ENCODE results near the gene MFAP3L.
"Not testable (repeated sequence)": the region's sequence is repeated elsewhere in the genome, so short reads cannot be mapped to it uniquely, and the experiment has no call there.

Gene MFAP3L

GRCh38 chr4:170026253-170027021 lies at the start of gene MFAP3L:
Gene MFAP3L (minus strand): TSS chr4:170026395. CDS start chr4:170005877, 20,518 bp downstream.
- DNase-seq = peak; percentile 85

GRCh38 chr4:170071196-170071595 lies 45.0 kb upstream of the MFAP3L start:
- no peak for DNase-seq

DNA sequence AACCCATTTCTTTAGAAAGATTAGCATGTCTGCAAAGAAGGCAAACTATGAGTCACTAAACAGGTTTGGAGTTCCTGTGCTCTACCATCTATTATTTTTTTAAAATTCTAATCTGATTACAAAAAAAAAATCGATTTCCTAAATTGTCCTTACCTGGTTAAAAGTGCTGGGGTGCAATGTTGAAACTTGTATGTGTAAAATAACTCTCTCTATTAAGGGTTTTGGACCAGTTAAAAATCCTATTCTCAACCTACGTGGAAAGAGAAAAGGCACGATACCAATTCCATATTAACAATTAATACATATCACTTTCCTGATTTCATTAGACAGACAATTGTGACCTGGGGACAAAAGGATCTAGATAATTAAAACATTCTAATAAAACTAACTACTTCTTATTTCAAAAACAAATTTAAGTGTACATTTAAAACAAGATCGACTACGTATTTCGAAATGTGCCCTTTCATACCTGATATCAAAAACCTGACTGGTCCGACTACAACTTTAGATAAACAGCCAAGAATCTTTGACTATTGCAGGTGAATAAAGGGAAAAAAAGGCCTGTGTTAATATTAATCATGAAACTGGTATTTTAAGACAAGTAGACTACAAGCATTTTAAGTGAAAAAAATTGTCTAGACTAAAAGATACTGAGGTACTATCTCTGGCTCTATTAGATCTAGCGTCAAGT lies 42.4 kb upstream of the MFAP3L start:
- DNase-seq = no peak

- DNase-seq = no peak
Measured at GRCh38 chr4:170059421-170059820, 33.2 kb upstream of the MFAP3L start.

GRCh38 chr4:170058826-170059225 lies 32.6 kb upstream of the MFAP3L start:
- DNase-seq = no peak

GRCh38 chr4:170057866-170058265 lies 31.7 kb upstream of the MFAP3L start:
- DNase-seq = no peak

- no peak for DNase-seq
Measured at GRCh38 chr4:170052919-170053318, 26.7 kb upstream of the MFAP3L start.

DNA sequence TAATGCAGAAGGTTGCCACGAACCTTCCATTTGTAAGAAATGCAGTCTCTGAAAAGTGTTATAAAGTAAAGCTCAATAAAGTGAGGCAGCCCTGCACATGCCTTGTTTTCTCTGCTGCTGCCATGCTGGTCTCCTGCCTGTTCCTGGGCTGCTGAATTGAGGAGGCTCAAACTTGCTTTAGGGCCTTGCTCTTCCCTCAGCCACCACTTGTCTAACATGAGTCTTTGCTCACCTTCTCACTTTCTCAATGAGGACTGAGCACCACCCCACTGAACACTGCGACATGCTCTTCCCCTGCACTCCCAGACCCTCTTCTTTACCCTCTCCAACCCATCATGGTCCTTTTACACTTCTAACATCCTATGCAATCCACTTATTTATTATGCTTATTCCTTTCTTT lies 25.2 kb upstream of the MFAP3L start:
- DNase-seq = no peak

DNA sequence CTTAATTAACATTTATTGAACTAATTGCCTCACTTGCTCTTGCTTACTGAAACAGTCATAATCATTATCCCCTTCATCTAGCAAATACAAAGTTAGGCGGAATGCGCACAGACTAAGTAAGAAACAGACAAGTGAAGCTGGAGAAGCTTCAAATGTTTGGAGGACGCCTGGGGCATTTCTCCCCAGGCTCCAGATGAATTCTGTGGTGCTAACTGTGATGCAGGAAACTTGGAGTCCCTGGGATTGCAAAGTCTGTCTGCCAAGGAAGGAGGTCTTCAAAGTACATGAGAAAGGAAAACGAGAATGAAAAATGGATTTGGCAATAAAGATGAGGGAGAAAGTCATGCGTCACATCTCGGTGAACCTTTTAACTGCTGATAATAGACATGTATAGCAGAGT lies 23.6 kb upstream of the MFAP3L start:
- DNase-seq = no peak

DNA sequence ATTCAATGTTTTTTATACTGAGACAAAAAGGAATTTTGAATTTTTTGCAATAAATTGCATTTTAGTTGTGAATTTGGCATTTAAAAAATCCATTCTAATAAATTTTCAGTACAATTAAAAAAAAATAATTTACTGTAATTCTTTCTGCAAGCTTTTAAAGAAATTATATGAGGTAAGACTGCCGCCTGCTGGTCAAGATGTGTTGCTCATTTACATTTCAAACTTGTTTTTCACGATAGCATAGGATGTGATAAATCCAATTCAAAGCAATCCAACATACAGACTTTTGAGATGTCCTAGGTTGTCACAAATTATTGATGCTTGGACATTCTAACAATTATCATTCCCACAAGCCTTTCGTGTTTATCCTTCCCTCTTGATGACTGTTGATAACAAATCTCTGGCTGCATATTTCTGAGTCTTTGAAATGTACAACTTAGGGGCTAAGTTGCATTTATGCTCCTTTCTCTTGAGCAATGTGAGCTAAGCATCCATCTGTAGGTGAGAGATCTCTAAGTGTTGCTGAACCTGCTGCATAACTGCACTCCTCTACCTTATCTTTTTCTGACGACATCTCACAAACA lies 21.7 kb upstream of the MFAP3L start:
- DNase-seq = peak; percentile 53

DNA sequence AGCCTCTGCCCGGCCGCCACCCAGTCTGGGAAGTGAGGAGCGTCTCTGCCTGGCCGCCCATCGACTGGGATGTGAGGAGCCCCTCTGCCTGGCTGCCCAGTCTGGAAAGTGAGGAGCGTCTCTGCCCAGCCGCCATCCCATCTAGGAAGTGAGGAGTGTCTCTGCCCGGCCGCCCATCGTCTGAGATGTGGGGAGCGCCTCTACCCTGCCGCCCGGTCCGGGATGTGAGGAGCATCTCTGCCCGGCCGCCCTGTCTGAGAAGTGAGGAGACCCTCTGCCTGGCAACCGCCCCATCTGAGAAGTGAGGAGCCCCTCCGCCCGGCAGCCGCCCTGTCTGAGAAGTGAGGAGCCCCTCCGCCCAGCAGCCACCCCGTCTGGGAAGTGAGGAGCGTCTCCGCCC lies 20.0 kb upstream of the MFAP3L start:
- not testable (repeated sequence) for DNase-seq

- no peak for DNase-seq
Measured at GRCh38 chr4:170040031-170040680, 14.0 kb upstream of the MFAP3L start.

DNA sequence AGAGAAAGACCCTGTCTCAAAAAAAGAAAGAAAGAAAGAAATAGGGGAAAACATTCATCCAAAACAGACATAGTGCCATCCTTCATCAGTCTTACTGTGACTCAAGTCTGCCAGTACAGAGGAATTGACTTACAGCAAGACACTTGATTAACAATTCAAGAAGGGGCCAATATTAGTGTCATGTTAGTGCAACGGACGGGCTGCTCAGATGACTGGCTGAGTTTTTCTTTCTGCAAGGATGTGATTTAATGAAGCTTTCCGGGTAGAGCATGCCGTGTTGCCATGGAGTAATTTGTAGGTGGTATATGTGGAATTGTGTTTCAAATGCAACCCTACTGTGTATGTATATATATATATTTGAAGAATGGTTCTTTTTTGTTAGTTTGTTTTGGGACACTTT lies 12.6 kb upstream of the MFAP3L start:
- no peak for DNase-seq

DNA sequence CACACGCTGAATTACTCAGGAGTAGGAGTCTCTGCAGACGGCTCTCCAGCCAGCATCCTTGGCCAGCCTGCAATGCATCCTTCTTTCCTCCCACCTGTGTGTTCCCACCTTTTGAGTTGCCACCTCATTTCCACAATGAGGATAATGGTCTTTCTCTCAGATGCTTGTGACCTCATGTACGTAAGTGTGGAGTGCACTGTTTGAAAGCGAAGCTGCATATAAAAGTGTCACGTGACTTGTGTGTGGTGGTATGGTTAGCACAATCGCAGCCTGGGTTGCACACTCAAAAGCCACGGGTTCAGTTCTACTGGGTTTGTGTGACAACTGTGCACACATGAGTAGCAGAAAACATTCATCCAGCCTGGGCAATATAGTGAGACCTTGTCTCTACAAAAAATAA lies 12.0 kb upstream of the MFAP3L start:
- DNase-seq = no peak

DNA sequence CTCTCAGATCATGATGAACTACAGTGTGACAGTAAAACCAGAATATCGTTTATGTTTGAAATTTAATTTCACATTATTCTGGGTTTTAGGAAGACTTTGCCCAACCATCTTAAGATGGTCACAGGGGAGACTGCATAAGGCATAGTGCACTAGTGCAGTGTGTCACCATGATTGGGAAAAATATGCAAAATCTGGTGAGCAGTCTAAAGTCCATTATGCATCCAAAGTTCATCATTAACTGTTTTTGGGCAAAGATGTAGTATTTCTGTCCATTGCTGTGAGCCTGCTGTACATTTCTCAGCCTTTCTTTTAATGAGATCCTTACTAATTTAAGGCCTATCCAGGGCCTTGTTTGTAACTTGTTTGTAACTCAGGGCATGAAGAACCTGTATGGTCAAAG lies 11.3 kb upstream of the MFAP3L start:
- DNase-seq = no peak

DNA sequence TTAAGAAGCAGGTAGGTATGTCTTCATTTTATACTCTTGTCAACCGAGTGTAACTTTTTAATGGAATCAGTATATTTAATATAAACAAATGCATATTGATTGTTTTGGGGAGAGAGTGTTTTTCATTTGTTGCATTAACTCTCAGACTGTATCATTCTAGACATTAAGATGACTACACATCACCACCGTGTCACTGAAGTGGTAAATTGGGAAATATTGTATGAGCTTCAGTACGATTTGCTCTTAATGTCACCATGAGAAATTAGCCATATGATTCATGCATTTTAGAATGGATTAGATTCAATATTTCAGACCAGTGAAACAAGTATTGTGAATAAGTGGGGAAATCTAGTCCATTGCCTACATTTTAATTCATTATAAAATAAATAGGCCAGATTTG lies 9.7 kb upstream of the MFAP3L start:
- DNase-seq = no peak

DNA sequence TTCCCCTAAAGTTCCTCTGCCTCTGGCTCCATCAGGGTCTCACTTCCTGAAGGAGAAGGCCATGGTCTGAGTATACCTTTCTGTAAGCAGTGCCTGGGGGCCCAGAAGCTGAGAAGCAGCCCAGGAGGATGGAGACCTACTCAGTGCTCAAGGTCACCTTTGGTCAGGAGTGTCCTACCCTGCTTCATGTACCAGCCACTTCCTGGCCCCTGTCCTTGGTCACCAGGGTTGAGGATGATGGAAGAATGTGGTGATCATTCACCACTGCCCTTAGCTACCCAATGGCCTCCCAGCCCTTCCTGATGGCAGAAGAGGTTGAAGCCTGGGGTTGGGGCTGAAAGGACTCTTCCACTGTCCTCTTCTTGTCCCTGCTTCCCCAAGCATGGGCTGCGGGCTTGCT lies 9.0 kb upstream of the MFAP3L start:
- no peak for DNase-seq

GRCh38 chr4:170033999-170034398 lies 7.8 kb upstream of the MFAP3L start:
- no peak for DNase-seq

- no peak for DNase-seq
Measured at GRCh38 chr4:170030121-170030520, 3.9 kb upstream of the MFAP3L start.

- DNase-seq = peak; percentile 92
Measured at GRCh38 chr4:170027181-170027829, 1.1 kb upstream of the MFAP3L start.

GRCh38 chr4:170025523-170026252 lies 507 bp downstream of the MFAP3L start:
- no peak for DNase-seq

DNA sequence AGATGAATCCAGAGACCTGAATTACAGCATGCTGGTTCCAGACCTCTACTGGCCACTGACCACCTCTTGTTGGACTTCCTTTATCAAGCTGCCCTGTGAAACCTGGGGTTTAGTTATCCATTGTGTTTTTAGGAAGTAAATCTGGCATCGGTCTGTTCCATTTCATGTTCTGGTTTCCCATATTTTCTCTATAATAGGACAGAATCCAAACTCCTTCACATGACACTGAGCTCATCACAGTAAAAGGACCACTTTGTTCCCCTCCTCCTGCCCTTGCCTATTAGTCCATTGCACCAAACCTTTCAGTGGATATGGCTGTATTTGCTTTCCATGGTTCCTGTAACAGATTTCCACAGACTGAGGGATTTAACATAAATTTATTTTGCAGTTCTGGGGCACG lies 4.0 kb downstream of the MFAP3L start:
- no peak for DNase-seq

Measured in EL (cell line).